Activated gamma-delta T cell (primary cell): Measurements from ENCODE around the gene ABTB2.

Experiments
- DNase-seq: peaks from one replicate; lab custom pipeline; 2025; lab: John Stamatoyannopoulos, UW

The ABTB2 gene

GRCh38 chr11:34315394-34315793 lies 42.4 kb downstream of the ABTB2 start:
- no peak for DNase-seq

GRCh38 chr11:34314936-34315335 lies 42.9 kb downstream of the ABTB2 start:
- DNase-seq = no peak

- DNase-seq = no peak
Observed at GRCh38 chr11:34314176-34314575, 43.6 kb downstream of the ABTB2 start.

- DNase-seq = no peak
Observed at GRCh38 chr11:34313099-34313517, 44.7 kb downstream of the ABTB2 start.

GRCh38 chr11:34311126-34311525 lies 46.7 kb downstream of the ABTB2 start:
- no peak for DNase-seq

GRCh38 chr11:34309965-34310364 lies 47.8 kb downstream of the ABTB2 start:
- DNase-seq = no peak

- DNase-seq = no peak
Observed at GRCh38 chr11:34308913-34309585, 48.8 kb downstream of the ABTB2 start.

- no peak for DNase-seq
Observed at GRCh38 chr11:34308049-34308912, 49.5 kb downstream of the ABTB2 start.

GRCh38 chr11:34305780-34306179 lies 52.0 kb downstream of the ABTB2 start:
- DNase-seq = no peak

GRCh38 chr11:34305193-34305592 lies 52.6 kb downstream of the ABTB2 start:
- no peak for DNase-seq

- DNase-seq = no peak
Observed at GRCh38 chr11:34303028-34303570, 54.7 kb downstream of the ABTB2 start.

- DNase-seq = no peak
Observed at GRCh38 chr11:34302046-34302921, 55.5 kb downstream of the ABTB2 start.

- no peak for DNase-seq
Observed at GRCh38 chr11:34300926-34301295, 56.9 kb downstream of the ABTB2 start.

- no peak for DNase-seq
Observed at GRCh38 chr11:34300026-34300925, 57.5 kb downstream of the ABTB2 start.

- no peak for DNase-seq
Observed at GRCh38 chr11:34299284-34299972, 58.4 kb downstream of the ABTB2 start.

- DNase-seq = no peak
Observed at GRCh38 chr11:34298871-34299270, 58.9 kb downstream of the ABTB2 start.

- no peak for DNase-seq
Observed at GRCh38 chr11:34296412-34296811, 61.4 kb downstream of the ABTB2 start.

- DNase-seq = no peak
Observed at GRCh38 chr11:34292546-34292945, 65.3 kb downstream of the ABTB2 start.

- DNase-seq = no peak
Observed at GRCh38 chr11:34292111-34292510, 65.7 kb downstream of the ABTB2 start.

- DNase-seq = no peak
Observed at GRCh38 chr11:34290926-34291325, 66.9 kb downstream of the ABTB2 start.
